GM06990 (cell line): Measurements from ENCODE around the gene TEX22.

Source experiments
- DNase-seq: peaks from one replicate; pipeline ENCODE4 v3.0.0-alpha.2; 2011; ENCODE audit not compliant: insufficient read length; ENCODE audit errors: extremely low read depth
- H3K27me3 ChIP-seq: replicated peaks from 2 replicates; pipeline ENCODE4 v1.6.0; 2011; ENCODE audit warnings: low read length; ENCODE audit not compliant: control insufficient read depth, insufficient read depth
- H3K36me3 ChIP-seq: 2 replicates; pipeline ENCODE4 v1.5.1; 2011; ENCODE audit warnings: low read length; ENCODE audit not compliant: control insufficient read depth, insufficient read depth
- H3K4me3 ChIP-seq: replicated peaks from 2 replicates; pipeline ENCODE4 v1.5.1; 2011; ENCODE audit warnings: low read depth, mild to moderate bottlenecking, control low read depth, low read length
- TF ChIP-seq, protein P1 (sequence below): IDR thresholded peaks from 2 replicates; pipeline ENCODE4 v1.5.1; 2011; ENCODE audit warnings: low read length, control low read depth, mild to moderate bottlenecking, inconsistent platforms; ENCODE audit not compliant: insufficient read depth, poor library complexity, severe bottlenecking

Gene TEX22

GRCh38 chr14:105368426-105368825 lies 29.9 kb upstream of the TEX22 start:
- no peak for DNase-seq
- H3K36me3 ChIP-seq: no peaks in the 10 kb centered on the region
- H3K4me3 ChIP-seq: no peak overlapping the region
- no peaks in the 10 kb centered on the region for H3K27me3 ChIP-seq
- TF ChIP-seq, protein P1, sequence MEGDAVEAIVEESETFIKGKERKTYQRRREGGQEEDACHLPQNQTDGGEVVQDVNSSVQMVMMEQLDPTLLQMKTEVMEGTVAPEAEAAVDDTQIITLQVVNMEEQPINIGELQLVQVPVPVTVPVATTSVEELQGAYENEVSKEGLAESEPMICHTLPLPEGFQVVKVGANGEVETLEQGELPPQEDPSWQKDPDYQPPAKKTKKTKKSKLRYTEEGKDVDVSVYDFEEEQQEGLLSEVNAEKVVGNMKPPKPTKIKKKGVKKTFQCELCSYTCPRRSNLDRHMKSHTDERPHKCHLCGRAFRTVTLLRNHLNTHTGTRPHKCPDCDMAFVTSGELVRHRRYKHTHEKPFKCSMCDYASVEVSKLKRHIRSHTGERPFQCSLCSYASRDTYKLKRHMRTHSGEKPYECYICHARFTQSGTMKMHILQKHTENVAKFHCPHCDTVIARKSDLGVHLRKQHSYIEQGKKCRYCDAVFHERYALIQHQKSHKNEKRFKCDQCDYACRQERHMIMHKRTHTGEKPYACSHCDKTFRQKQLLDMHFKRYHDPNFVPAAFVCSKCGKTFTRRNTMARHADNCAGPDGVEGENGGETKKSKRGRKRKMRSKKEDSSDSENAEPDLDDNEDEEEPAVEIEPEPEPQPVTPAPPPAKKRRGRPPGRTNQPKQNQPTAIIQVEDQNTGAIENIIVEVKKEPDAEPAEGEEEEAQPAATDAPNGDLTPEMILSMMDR: no peak

GRCh38 chr14:105368910-105369652 lies 29.3 kb upstream of the TEX22 start:
- Histone ChIP-seq H3K4me3 (no peak overlapping the region), H3K36me3 (no peaks in the 10 kb centered on the region), H3K27me3 (no peaks in the 10 kb centered on the region)
- no peak for DNase-seq
- TF ChIP-seq, protein P1: no peak

- TF ChIP-seq, protein P1: no peak
- no peaks in the 10 kb centered on the region for H3K27me3 ChIP-seq
Measured at GRCh38 chr14:105369653-105370040, 28.7 kb upstream of the TEX22 start.

DNA sequence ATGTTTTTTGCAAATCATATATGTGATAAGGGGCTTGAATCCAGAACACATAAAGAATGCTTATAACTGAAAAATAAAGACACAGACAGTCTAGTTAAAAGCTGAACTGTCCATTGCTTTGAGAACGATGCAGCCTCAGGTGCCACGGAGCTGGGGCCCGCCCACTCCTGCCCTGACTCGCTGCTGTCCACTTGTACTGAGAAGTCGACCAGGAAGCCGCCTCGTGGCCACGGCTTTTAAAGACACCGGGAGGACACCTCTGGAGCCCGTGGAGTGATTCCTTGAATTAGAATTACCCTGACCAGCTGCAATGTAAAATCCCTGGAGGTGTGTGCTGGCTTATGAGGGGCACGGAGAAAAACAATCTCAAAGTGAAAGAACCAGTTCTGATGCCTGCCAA lies 23.9 kb upstream of the TEX22 start:
- no peak overlapping the region for H3K4me3 ChIP-seq
- H3K27me3 ChIP-seq: no peaks in the 10 kb centered on the region
- no peaks in the 10 kb centered on the region for H3K36me3 ChIP-seq
- TF ChIP-seq, protein P1: no peak
- no peak for DNase-seq

More at GRCh38 chr14:105369653-105370040, 28.7 kb upstream of the TEX22 start:
- H3K36me3 ChIP-seq: no peaks in the 10 kb centered on the region
- DNase-seq: no peak
- H3K4me3 ChIP-seq: no peak overlapping the region

DNA sequence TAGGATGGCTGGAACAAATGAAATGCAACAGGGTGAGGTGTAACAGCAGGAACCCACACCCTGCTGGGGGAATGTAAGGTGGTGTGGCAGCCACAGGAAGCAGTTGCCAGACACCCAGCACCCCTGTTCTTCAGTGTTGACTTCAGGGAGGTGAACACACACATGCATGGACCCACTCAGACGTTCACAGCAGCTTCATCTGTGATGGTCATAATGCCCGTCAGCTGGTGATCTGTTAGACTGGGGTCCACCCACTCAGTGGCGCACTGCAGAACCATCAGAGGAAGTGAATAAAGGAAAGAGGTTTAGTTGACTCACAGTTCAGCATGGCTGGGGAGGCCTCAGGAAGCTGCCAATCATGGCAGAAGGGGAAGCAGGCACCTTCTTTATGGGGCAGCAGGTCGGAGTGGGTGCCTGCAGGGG lies 22.7 kb upstream of the TEX22 start:
- H3K4me3 ChIP-seq: no peak overlapping the region
- TF ChIP-seq, protein P1: no peak
- no peaks in the 10 kb centered on the region for H3K27me3 ChIP-seq
- no peak for DNase-seq
- no peaks in the 10 kb centered on the region for H3K36me3 ChIP-seq
